PFSK-1 (cell line): ENCODE measurements around the gene AOAH.

Experiments
- FOXP2 ChIP-seq: optimal IDR thresholded peaks from 2 replicates; pipeline ENCODE3; 2011; ENCODE audit warnings: borderline replicate concordance, control low read depth, inconsistent platforms; ENCODE audit not compliant: insufficient read depth; ENCODE audit errors: extremely low read length, extremely low read depth
- POLR2AphosphoS5 ChIP-seq: IDR thresholded peaks from 2 replicates; pipeline ENCODE4 v1.6.1; 2012; ENCODE audit warnings: low read depth, mild to moderate bottlenecking, control low read depth, low read length, moderate library complexity
- SIN3A ChIP-seq: IDR thresholded peaks from 2 replicates; pipeline ENCODE4 v1.6.1; 2012; ENCODE audit warnings: mild to moderate bottlenecking, low read length, moderate library complexity, borderline replicate concordance; ENCODE audit not compliant: insufficient read depth
- TAF1 ChIP-seq: IDR thresholded peaks from 2 replicates; pipeline ENCODE4 v1.6.1; 2012; ENCODE audit warnings: low read length, control low read depth, borderline replicate concordance; ENCODE audit not compliant: insufficient read depth
- TF ChIP-seq, protein P1 (sequence below), 2 experiments: IDR thresholded peaks; 2 replicates each; pipeline versions ENCODE4 v1.6.1 to v1.8.0; 2011 to 2012; ENCODE audit warnings: low read depth in 2 of 2, low read length in 2 of 2, control low read depth in 1 of 2, inconsistent platforms in 1 of 2, mild to moderate bottlenecking in 1 of 2, moderate library complexity in 1 of 2; ENCODE audit not compliant: insufficient read depth in 1 of 2

Gene AOAH

DNA sequence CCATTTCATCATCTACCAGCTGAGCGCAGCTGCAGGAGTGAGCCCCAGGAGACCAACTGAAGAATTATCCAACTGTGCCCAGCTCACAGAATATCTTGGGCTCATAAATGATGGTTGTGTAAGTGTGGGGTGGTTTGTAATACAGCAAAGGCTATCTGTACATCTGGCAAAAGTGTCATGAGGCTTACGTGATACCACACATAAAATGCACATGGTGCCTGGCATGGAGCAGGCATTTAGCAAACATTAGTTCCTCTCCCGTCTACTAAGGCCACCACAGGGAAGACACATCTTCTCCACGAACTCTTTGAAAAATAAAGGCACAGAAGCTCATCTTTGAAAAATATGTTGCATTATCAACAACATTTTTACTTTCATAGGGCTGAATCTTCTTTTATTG, 32.3 kb downstream of the AOAH start:
- no peak for TF ChIP-seq POLR2AphosphoS5
- no peak for TF ChIP-seq TAF1
- no peak for TF ChIP-seq FOXP2
- TF ChIP-seq SIN3A: no peak
- TF ChIP-seq, protein P1, sequence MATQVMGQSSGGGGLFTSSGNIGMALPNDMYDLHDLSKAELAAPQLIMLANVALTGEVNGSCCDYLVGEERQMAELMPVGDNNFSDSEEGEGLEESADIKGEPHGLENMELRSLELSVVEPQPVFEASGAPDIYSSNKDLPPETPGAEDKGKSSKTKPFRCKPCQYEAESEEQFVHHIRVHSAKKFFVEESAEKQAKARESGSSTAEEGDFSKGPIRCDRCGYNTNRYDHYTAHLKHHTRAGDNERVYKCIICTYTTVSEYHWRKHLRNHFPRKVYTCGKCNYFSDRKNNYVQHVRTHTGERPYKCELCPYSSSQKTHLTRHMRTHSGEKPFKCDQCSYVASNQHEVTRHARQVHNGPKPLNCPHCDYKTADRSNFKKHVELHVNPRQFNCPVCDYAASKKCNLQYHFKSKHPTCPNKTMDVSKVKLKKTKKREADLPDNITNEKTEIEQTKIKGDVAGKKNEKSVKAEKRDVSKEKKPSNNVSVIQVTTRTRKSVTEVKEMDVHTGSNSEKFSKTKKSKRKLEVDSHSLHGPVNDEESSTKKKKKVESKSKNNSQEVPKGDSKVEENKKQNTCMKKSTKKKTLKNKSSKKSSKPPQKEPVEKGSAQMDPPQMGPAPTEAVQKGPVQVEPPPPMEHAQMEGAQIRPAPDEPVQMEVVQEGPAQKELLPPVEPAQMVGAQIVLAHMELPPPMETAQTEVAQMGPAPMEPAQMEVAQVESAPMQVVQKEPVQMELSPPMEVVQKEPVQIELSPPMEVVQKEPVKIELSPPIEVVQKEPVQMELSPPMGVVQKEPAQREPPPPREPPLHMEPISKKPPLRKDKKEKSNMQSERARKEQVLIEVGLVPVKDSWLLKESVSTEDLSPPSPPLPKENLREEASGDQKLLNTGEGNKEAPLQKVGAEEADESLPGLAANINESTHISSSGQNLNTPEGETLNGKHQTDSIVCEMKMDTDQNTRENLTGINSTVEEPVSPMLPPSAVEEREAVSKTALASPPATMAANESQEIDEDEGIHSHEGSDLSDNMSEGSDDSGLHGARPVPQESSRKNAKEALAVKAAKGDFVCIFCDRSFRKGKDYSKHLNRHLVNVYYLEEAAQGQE (IDR thresholded peaks at IDR 0.05; ENCODE audit: insufficient read depth in 1 of 2, low read depth in 2 of 2, low read length in 2 of 2): no peak

DNA sequence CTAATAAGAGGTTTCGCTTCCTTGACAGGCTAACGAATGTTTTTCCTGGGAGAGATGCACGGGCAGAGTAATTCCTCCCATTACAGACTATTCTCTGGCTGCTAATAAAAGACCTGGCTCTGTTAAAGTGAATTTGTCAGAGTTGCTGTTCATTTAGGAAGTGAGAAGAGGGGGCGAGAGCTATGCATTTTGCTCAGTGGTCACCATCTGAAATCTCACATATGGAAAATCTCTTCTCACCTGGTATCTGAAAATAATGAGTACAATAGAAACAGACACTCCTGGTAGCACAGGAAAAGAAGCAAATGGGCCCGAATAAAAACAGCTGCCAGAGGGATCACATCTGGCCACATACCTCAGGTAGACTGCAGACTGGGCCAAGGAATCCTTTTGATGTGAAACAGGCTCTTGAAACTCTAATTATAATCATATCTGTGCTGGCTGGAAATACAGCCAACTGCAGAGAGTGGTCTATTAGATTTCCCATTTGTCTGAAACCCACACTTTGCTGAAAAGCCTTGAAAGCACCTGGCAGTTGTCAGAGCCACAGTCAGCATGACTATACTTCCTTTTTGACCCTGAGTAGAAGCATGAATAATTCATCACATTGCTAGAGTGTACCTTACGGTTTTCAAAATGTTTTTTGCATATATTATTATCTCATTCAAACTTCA, 33.6 kb downstream of the AOAH start:
- TF ChIP-seq POLR2AphosphoS5: no peak

DNA sequence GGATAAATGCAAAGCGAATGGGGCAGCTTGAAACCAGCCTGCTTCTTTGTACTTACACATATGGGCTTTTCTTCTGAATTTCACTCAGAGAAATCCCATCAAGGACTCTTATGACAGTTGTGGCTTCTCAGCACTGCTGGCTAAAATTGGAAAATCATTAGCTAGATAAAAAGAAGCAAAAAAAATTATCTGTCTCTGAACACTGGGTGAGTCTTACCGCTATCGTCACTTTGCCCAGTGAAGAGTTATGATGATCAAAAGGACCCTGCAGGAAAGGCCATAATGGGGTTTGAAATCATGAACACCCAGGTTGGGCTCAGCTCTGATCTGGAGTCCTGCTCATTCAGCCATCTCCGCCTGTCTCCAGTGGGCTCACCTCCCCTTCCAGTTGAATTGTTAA, 34.3 kb downstream of the AOAH start:
- TF ChIP-seq TAF1 (no peak), POLR2AphosphoS5 (no peak), FOXP2 (no peak), SIN3A (no peak)
- TF ChIP-seq, protein P1 (IDR thresholded peaks at IDR 0.05; ENCODE audit: insufficient read depth in 1 of 2, low read depth in 2 of 2, low read length in 2 of 2): no peak

DNA sequence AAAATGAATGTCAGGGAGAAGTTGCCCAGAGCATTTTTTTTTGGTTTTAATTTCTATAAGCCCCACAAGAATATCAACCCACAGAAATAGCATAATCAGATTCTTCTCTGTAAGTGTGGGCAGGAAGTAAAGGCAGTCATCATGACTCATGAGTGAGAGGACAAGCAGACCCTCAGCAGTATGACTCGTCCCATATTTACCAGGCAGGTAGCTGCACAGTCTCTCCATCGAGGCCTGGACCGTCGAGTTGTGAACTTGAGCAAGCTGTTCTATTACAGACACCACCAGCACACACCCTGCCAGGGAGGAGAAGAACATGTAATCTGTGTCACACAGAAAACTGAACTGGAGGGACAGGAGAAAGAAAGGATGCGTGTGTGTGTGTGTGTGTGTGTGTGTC, 37.8 kb downstream of the AOAH start:
- TF ChIP-seq, protein P1 (IDR thresholded peaks at IDR 0.05; ENCODE audit: insufficient read depth in 1 of 2, low read depth in 2 of 2, low read length in 2 of 2): no peak
- TF ChIP-seq TAF1: no peak
- no peak for TF ChIP-seq SIN3A
- TF ChIP-seq FOXP2: no peak
- TF ChIP-seq POLR2AphosphoS5: no peak

- TF ChIP-seq SIN3A (no peak), FOXP2 (no peak), TAF1 (no peak)
- TF ChIP-seq, protein P1 (IDR thresholded peaks at IDR 0.05; ENCODE audit: insufficient read depth in 1 of 2, low read depth in 2 of 2, low read length in 2 of 2): no peak
These were observed 39.3 kb downstream of the AOAH start for GRCh38 chr7:36684954-36685353.
